Stimulated activated CD8-positive, alpha-beta memory T cell treated with anti-CD3 and anti-CD28 coated beads, Interleukin-7, amount 100 ng/mL, for 24 hours (primary cell): Measurements from ENCODE around the gene NOS1AP.

ENCODE experiments used
- DNase-seq: peaks from one replicate; pipeline ENCODE4 v3.0.0-alpha.2; 2020; ENCODE audit warnings: low read depth

The NOS1AP gene

GRCh38 chr1:162367772-162368171 is 298.3 kb downstream of the NOS1AP start:
- DNase-seq, result no peak

GRCh38 chr1:162368451-162368850 is 299.0 kb downstream of the NOS1AP start:
- no peak for DNase-seq

- no peak for DNase-seq
Measured at GRCh38 chr1:162369571-162369970, 300.1 kb downstream of the NOS1AP start.

GRCh38 chr1:162370161-162370560 is 300.7 kb downstream of the NOS1AP start:
- DNase-seq, result no peak

GRCh38 chr1:162370721-162371120 is 301.2 kb downstream of the NOS1AP start:
- DNase-seq, result no peak

GRCh38 chr1:162371611-162372010 is 302.1 kb downstream of the NOS1AP start:
- DNase-seq, result no peak

GRCh38 chr1:162372159-162373071 is 302.9 kb downstream of the NOS1AP start:
- no peak for DNase-seq

- DNase-seq, result no peak
Measured at GRCh38 chr1:162373072-162373427, 303.6 kb downstream of the NOS1AP start.

- DNase-seq, result no peak
Measured at GRCh38 chr1:162373541-162374260, 304.2 kb downstream of the NOS1AP start.

- no peak for DNase-seq
Measured at GRCh38 chr1:162374406-162374805, 304.9 kb downstream of the NOS1AP start.

GRCh38 chr1:162375463-162375862 is 306.0 kb downstream of the NOS1AP start:
- DNase-seq, result no peak

GRCh38 chr1:162376691-162377090 is 307.2 kb downstream of the NOS1AP start, which contains the start of gene SPATA46:
SPATA46 (minus strand) TSS chr1:162376854; CDS start chr1:162376790, 64 bp downstream.
- no peak for DNase-seq

- no peak for DNase-seq
Measured at GRCh38 chr1:162380061-162380846, 310.8 kb downstream of the NOS1AP start.

GRCh38 chr1:162381383-162381782 is 311.9 kb downstream of the NOS1AP start, which contains the start of gene C1orf226:
C1orf226 (plus strand) TSS chr1:162381728; CDS start chr1:162381902, 174 bp downstream.
- no peak for DNase-seq

- DNase-seq, result no peak
Measured at GRCh38 chr1:162381941-162382750, 312.7 kb downstream of the NOS1AP start.

GRCh38 chr1:162383091-162383490 is 313.6 kb downstream of the NOS1AP start:
- no peak for DNase-seq

GRCh38 chr1:162383516-162383915 is 314.0 kb downstream of the NOS1AP start:
- no peak for DNase-seq

GRCh38 chr1:162384116-162384515 is 314.6 kb downstream of the NOS1AP start:
- no peak for DNase-seq

GRCh38 chr1:162384601-162385279 is 315.2 kb downstream of the NOS1AP start:
- DNase-seq, result no peak

- DNase-seq, result no peak
Measured at GRCh38 chr1:162385280-162385623, 315.8 kb downstream of the NOS1AP start.

GRCh38 chr1:162385702-162386101 is 316.2 kb downstream of the NOS1AP start:
- no peak for DNase-seq
